ENCODE measurements around the gene PHLDB3. TPM values are rescaled to one million over a fixed set of nuclear protein-coding genes. Genes with fewer than 3 reads are reported as not detected.

The PHLDB3 gene
- total RNA-seq, 1 donor from 2014 or later, result 13.4 TPM

- H2AFZ ChIP-seq (ENCODE audit: low read depth, low read length), result no peak overlapping the region
- TF ChIP-seq EZH2 (IDR thresholded peaks at IDR 0.05; ENCODE audit: insufficient read depth, low read length) (no peak), CTCF (IDR thresholded peaks at IDR 0.05; ENCODE audit: insufficient read depth, low read depth, low read length) (no peak)
- Mint-ChIP-seq H3K9me3 (ENCODE audit: unreplicated experiment) (no peaks in the 10 kb centered on the region), H3K4me1 (ENCODE audit: low read depth, unreplicated experiment) (no peaks in the 10 kb centered on the region), H3K27ac (ENCODE audit: unreplicated experiment) (peak overlapping the region; percentile 47), H3K36me3 (ENCODE audit: low read depth, unreplicated experiment) (no peaks in the 10 kb centered on the region), H3K27me3 (ENCODE audit: low read depth, unreplicated experiment) (peaks cover 2% of the 10 kb centered on the region), H3K4me3 (ENCODE audit: unreplicated experiment) (no peak overlapping the region)
- no peaks in the 10 kb centered on the region for H4K20me1 ChIP-seq (ENCODE audit: insufficient read depth, low read length)
- DNase-seq (ENCODE audit: low read depth) (no peak), FAIRE-seq (no peak)
- no peaks in the 10 kb centered on the region for H3K79me2 ChIP-seq (ENCODE audit: insufficient read depth, low read length)
- H3K4me2 ChIP-seq (ENCODE audit: low read length), result no peak overlapping the region
- H3K36me3 ChIP-seq (ENCODE audit: insufficient read depth, low read length), result no peaks in the 10 kb centered on the region
- H3K4me3 ChIP-seq (ENCODE audit: insufficient read depth, low read depth, low read length), result no peak overlapping the region
- H3K9me3 ChIP-seq (ENCODE audit: insufficient read depth, low read depth, low read length), result no peaks in the 10 kb centered on the region
- peaks cover 4% of the 10 kb centered on the region for H3K4me1 ChIP-seq (ENCODE audit: insufficient read depth, low read length)
- H3K27ac ChIP-seq (ENCODE audit: low read depth, low read length), result no peak overlapping the region
- no peaks in the 10 kb centered on the region for H3K27me3 ChIP-seq (ENCODE audit: insufficient read depth, low read length)
- H3K9ac ChIP-seq (ENCODE audit: low read length), result no peak overlapping the region
Measured at GRCh38 chr19:43430142-43430710, 74.3 kb downstream of the PHLDB3 start.

GRCh38 chr19:43429395-43429794 is 75.2 kb downstream of the PHLDB3 start:
- H3K36me3 ChIP-seq (ENCODE audit: insufficient read depth, low read length), result no peaks in the 10 kb centered on the region
- H3K9me3 ChIP-seq (ENCODE audit: insufficient read depth, low read depth, low read length), result no peaks in the 10 kb centered on the region
- TF ChIP-seq CTCF (IDR thresholded peaks at IDR 0.05; ENCODE audit: insufficient read depth, low read depth, low read length) (no peak), EZH2 (IDR thresholded peaks at IDR 0.05; ENCODE audit: insufficient read depth, low read length) (no peak)
- no peak overlapping the region for H3K4me3 ChIP-seq (ENCODE audit: insufficient read depth, low read depth, low read length)
- H3K9ac ChIP-seq (ENCODE audit: low read length), result no peak overlapping the region
- Mint-ChIP-seq H3K4me1 (ENCODE audit: low read depth, unreplicated experiment) (no peaks in the 10 kb centered on the region), H3K4me3 (ENCODE audit: unreplicated experiment) (no peak overlapping the region), H3K36me3 (ENCODE audit: low read depth, unreplicated experiment) (no peaks in the 10 kb centered on the region), H3K27ac (ENCODE audit: unreplicated experiment) (no peak overlapping the region), H3K9me3 (ENCODE audit: unreplicated experiment) (no peaks in the 10 kb centered on the region), H3K27me3 (ENCODE audit: low read depth, unreplicated experiment) (peaks cover 6% of the 10 kb centered on the region)
- H3K79me2 ChIP-seq (ENCODE audit: insufficient read depth, low read length), result no peaks in the 10 kb centered on the region
- no peaks in the 10 kb centered on the region for H3K27me3 ChIP-seq (ENCODE audit: insufficient read depth, low read length)
- no peak overlapping the region for H3K27ac ChIP-seq (ENCODE audit: low read depth, low read length)
- DNase-seq (ENCODE audit: low read depth), result no peak
- H3K4me2 ChIP-seq (ENCODE audit: low read length), result no peak overlapping the region
- peaks cover 4% of the 10 kb centered on the region for H3K4me1 ChIP-seq (ENCODE audit: insufficient read depth, low read length)
- H4K20me1 ChIP-seq (ENCODE audit: insufficient read depth, low read length), result no peaks in the 10 kb centered on the region
- FAIRE-seq, result no peak
- H2AFZ ChIP-seq (ENCODE audit: low read depth, low read length), result no peak overlapping the region

- H3K4me1 Mint-ChIP-seq (ENCODE audit: low read depth, unreplicated experiment), result no peaks in the 10 kb centered on the region
- FAIRE-seq, result no peak
- no peak overlapping the region for H3K27ac Mint-ChIP-seq (ENCODE audit: unreplicated experiment)
- no peaks in the 10 kb centered on the region for H3K9me3 Mint-ChIP-seq (ENCODE audit: unreplicated experiment)
- Histone ChIP-seq H3K4me3 (ENCODE audit: insufficient read depth, low read depth, low read length) (no peak overlapping the region), H3K9me3 (ENCODE audit: insufficient read depth, low read depth, low read length) (no peaks in the 10 kb centered on the region), H3K36me3 (ENCODE audit: insufficient read depth, low read length) (no peaks in the 10 kb centered on the region), H3K4me2 (ENCODE audit: low read length) (peak overlapping the region; percentile 6), H3K27ac (ENCODE audit: low read depth, low read length) (no peak overlapping the region), H3K9ac (ENCODE audit: low read length) (no peak overlapping the region), H3K4me1 (ENCODE audit: insufficient read depth, low read length) (peaks cover 4% of the 10 kb centered on the region), H2AFZ (ENCODE audit: low read depth, low read length) (no peak overlapping the region), H3K79me2 (ENCODE audit: insufficient read depth, low read length) (no peaks in the 10 kb centered on the region), H3K27me3 (ENCODE audit: insufficient read depth, low read length) (no peaks in the 10 kb centered on the region), H4K20me1 (ENCODE audit: insufficient read depth, low read length) (no peaks in the 10 kb centered on the region)
- peaks cover 6% of the 10 kb centered on the region for H3K27me3 Mint-ChIP-seq (ENCODE audit: low read depth, unreplicated experiment)
- H3K36me3 Mint-ChIP-seq (ENCODE audit: low read depth, unreplicated experiment), result no peaks in the 10 kb centered on the region
- DNase-seq (ENCODE audit: low read depth), result no peak
- TF ChIP-seq EZH2 (IDR thresholded peaks at IDR 0.05; ENCODE audit: insufficient read depth, low read length) (no peak), CTCF (IDR thresholded peaks at IDR 0.05; ENCODE audit: insufficient read depth, low read depth, low read length) (peak; percentile 39)
- no peak overlapping the region for H3K4me3 Mint-ChIP-seq (ENCODE audit: unreplicated experiment)
Measured at GRCh38 chr19:43425567-43426392, 78.8 kb downstream of the PHLDB3 start.

Data from astrocyte (in vitro differentiated cells and primary cell).